Activated CD8-positive, alpha-beta T cell treated with anti-CD3 and anti-CD28 coated beads for 36 hours (primary cell): ENCODE data around the gene WFDC1. TPM values are rescaled to one million over a fixed set of nuclear protein-coding genes. Genes with fewer than 3 reads are reported as not detected.

Experiments used
- ATAC-seq: fragments of 200-7000 bp; cut with Tn5 transposase; one replicate; pipeline ENCODE4 v1.10.0; 2021; ENCODE audit warnings: mild to moderate bottlenecking, moderate library complexity
- CTCF ChIA-PET: fragments of 350-600 bp; sonication (Branson Sonifier 250); formaldehyde crosslinking; loops from one replicate; lab custom pipeline; 2021; ENCODE audit warnings: antibody characterized with exemption; lab: Charles Lee
- POLR2A ChIA-PET: fragments of 350-600 bp; sonication (Branson Sonifier 250); formaldehyde crosslinking; loops from one replicate; lab custom pipeline; 2021; ENCODE audit warnings: antibody characterized with exemption; lab: Charles Lee
- DNase-seq: peaks from one replicate; pipeline ENCODE4 v3.0.0-alpha.2; 2020
- H3K27ac Mint-ChIP-seq: one replicate; pipeline ENCODE4 v1.8.0; 2021; ENCODE audit warnings: mild to moderate bottlenecking, mixed read lengths
- H3K27me3 Mint-ChIP-seq: one replicate; pipeline ENCODE4 v1.8.0; 2021; ENCODE audit warnings: mixed read lengths
- H3K36me3 Mint-ChIP-seq: one replicate; pipeline ENCODE4 v1.8.0; 2021; ENCODE audit warnings: low read depth, mixed read lengths
- H3K4me1 Mint-ChIP-seq: one replicate; pipeline ENCODE4 v1.8.0; 2021; ENCODE audit warnings: low read depth, mixed read lengths
- H3K4me3 Mint-ChIP-seq: one replicate; pipeline ENCODE4 v1.8.0; 2021; ENCODE audit warnings: mild to moderate bottlenecking, moderate library complexity, mixed read lengths
- H3K9me3 Mint-ChIP-seq: one replicate; pipeline ENCODE4 v1.8.0; 2021; ENCODE audit warnings: mixed read lengths
- CTCF ChIP-seq: fragments of 200-600 bp; IDR thresholded peaks from one replicate; pipeline ENCODE4 v1.8.0; 2022; ENCODE audit warnings: antibody characterized with exemption, mild to moderate bottlenecking
- intact Hi-C: fragments of 100-400 bp; cut with micrococcal nuclease; formaldehyde crosslinking; loops from one replicate; pipeline ENCODE4 v1.10.0; 2022
- total RNA-seq, 2 experiments: library from RNA; stranded (reverse); gene quantifications; one replicate each; pipeline ENCODE4 v1.2.3, GENCODE V29; 2021

The WFDC1 gene
- total RNA-seq, 2 experiments from 2014 or later = not detected

GRCh38 chr16:84271866-84272265 is 22.8 kb upstream of the WFDC1 start:
- Mint-ChIP-seq H3K9me3 (no peaks in the 10 kb centered on the region), H3K36me3 (no peaks in the 10 kb centered on the region), H3K27ac (no peak overlapping the region), H3K4me1 (no peaks in the 10 kb centered on the region), H3K4me3 (no peak overlapping the region), H3K27me3 (peaks cover 5% of the 10 kb centered on the region)
- POLR2A ChIA-PET = no interaction called here
- TF ChIP-seq CTCF = no peak
- ATAC-seq (no peak), DNase-seq (no peak)
- CTCF ChIA-PET = no interaction called here
- intact Hi-C loops = no loop called here

- intact Hi-C loops = no loop called here
- ATAC-seq (no peak), DNase-seq (no peak)
- Mint-ChIP-seq H3K9me3 (no peaks in the 10 kb centered on the region), H3K27ac (no peak overlapping the region), H3K4me1 (no peaks in the 10 kb centered on the region), H3K4me3 (no peak overlapping the region), H3K27me3 (peaks cover 5% of the 10 kb centered on the region), H3K36me3 (no peaks in the 10 kb centered on the region)
- TF ChIP-seq CTCF = no peak
- ChIA-PET POLR2A (no interaction called here), CTCF (no interaction called here)
These were observed 21.8 kb upstream of the WFDC1 start for GRCh38 chr16:84272740-84273320.

- Mint-ChIP-seq H3K27me3 (peaks cover 6% of the 10 kb centered on the region), H3K36me3 (no peaks in the 10 kb centered on the region), H3K9me3 (no peaks in the 10 kb centered on the region), H3K4me1 (no peaks in the 10 kb centered on the region), H3K4me3 (no peak overlapping the region), H3K27ac (no peak overlapping the region)
- ChIA-PET POLR2A (no interaction called here), CTCF (interaction anchor here (1.0 to 3.4 kb wide), 2 partner anchors 10 to 34 kb away, joined by 3 to 19 read pairs; no protein-coding TSS in a partner anchor)
- intact Hi-C loops = no loop called here
- ATAC-seq = no peak
- DNase-seq = no peak
- TF ChIP-seq CTCF = no peak
These were observed 20.2 kb upstream of the WFDC1 start for GRCh38 chr16:84274515-84274914.

- Mint-ChIP-seq H3K36me3 (no peaks in the 10 kb centered on the region), H3K4me3 (no peak overlapping the region), H3K9me3 (no peaks in the 10 kb centered on the region), H3K27me3 (peaks cover 4% of the 10 kb centered on the region), H3K27ac (no peak overlapping the region), H3K4me1 (no peaks in the 10 kb centered on the region)
- POLR2A ChIA-PET = no interaction called here
- no peak for DNase-seq
- CTCF ChIA-PET = interaction anchor here (0.8 to 3.4 kb wide), 9 partner anchors 8 to 463 kb away, joined by 3 to 31 read pairs (median 8); no protein-coding TSS in a partner anchor
- intact Hi-C loops = no loop called here
- TF ChIP-seq CTCF = no peak
- ATAC-seq = no peak
These were observed 19.0 kb upstream of the WFDC1 start for GRCh38 chr16:84275585-84276151.

GRCh38 chr16:84277244-84277823 is 17.3 kb upstream of the WFDC1 start:
- H3K4me3 Mint-ChIP-seq = no peak overlapping the region
- no peaks in the 10 kb centered on the region for H3K4me1 Mint-ChIP-seq
- peaks cover 4% of the 10 kb centered on the region for H3K27me3 Mint-ChIP-seq
- DNase-seq = peak; percentile 84
- intact Hi-C loops = no loop called here
- peak; percentile 91 for TF ChIP-seq CTCF
- H3K9me3 Mint-ChIP-seq = no peaks in the 10 kb centered on the region
- H3K36me3 Mint-ChIP-seq = no peaks in the 10 kb centered on the region
- ChIA-PET CTCF (interaction anchor here (0.5 to 3.4 kb wide), 42 partner anchors 10 to 676 kb away, joined by 3 to 31 read pairs (median 4); partner anchors contain the start of genes KCNG4 and TAF1C), POLR2A (no interaction called here)
- no peak overlapping the region for H3K27ac Mint-ChIP-seq
- peak; percentile 82 for ATAC-seq
